Purkinje cell (primary cell): Measurements from ENCODE around the gene AP1M2. TPM values are rescaled to one million over a fixed set of nuclear protein-coding genes. Genes with fewer than 3 reads are reported as not detected.

Source experiments
- polyA plus RNA-seq: library from polyadenylated mRNA; unstranded; fragments of >200 nt; fragmentation: Nextera tagmentation; gene quantifications from 2 replicates; pipeline ENCODE4 v1.2.1, GENCODE V29; 2014

Gene AP1M2
- 2.5 TPM in 1 of 2 replicates, not detected in the other for polyA plus RNA-seq

DNA sequence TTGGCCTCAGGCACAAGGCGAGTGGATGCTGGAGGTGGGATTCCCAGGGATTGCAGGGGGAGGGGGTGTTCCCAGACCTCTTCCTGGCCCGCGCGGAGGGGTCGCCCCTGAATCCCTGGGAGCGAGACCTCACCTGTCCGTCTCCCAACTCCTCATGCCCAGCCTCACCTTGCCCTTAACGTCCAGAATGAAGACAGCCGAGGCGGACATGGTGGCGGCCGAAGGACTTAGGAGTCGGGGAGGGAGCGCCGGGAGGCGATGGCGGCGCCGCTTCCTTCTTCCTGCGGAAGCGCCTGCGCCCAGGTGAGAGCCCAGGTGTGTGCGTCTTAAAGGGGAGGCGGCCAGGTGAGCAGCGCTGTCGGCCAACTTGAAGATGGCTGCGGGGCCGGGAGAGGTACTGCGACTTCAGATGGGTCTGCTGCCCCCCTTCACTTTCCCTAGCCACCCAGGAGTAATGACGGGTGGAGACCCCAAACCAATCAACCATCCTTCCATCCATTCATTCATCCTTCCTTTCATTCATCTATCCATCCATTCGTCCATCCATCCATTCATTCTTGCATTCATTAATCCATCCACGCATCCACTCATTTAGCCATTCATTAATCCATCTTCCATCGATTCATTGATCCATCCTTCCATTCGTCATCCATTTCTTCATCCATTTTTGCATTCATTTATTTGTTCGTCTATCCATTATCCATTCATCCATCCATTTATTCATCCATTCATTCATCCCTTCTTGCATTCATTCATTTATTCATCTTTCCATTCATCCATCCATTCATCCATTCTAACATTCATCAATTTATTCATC lies at the start of gene AP1M2:
Gene AP1M2, minus strand, starts transcription at position 291 of the 817 bp plus-strand sequence. Its CDS starts 81 bp downstream, at position 210.

GRCh38 chr19:10625003-10625761 lies 38.1 kb upstream of the AP1M2 start, which contains the start of gene SLC44A2:
TSS of gene SLC44A2 (plus strand) at chr19:10625553. CDS start at chr19:10625634, 81 bp downstream.

DNA sequence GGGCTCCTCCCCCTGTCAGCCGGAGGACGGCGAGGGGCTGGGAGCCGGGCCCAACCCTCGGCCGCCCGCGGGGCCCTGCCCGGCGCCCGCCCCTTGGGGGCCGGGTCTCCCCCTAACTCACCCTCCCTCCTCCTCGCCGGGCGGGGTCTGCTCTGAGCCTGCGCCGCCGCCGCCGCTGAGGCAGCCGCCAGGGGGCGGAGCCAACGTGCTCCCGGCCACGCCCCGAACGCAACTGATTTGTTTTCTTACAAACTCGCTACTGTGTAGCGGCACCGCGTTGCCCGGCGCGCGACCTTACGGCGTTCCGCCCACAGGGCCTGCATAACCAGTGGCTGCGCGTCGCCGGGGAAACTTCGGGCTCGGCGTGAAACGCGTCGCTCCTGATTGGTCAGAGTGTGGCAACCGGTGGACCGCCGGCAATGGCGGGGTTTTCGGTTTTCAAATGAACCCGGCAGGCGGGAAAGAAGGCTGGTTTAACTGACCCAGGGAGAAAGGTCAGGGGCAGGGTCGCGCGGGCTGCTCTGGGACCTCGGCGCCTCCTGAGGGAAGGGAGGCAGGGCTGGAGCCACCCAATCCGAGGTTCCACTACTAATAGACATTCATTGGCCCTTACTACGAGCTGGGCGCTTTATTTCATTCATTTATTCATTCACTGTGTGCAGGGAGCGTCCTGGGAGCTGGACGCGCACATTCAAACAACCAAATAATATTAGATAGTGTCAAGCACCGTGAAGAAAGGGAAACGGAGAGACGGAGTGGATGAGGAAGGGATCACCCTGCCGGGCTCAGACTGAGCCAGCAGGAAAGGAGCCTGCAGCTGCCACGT lies 18.1 kb downstream of the AP1M2 start, which contains the start of gene CDKN2D:
Gene CDKN2D, minus strand, starts transcription at position 154 of the 826 bp plus-strand sequence. CDS start 326 bp downstream, outside the sequence.

GRCh38 chr19:10565567-10566407 lies 21.3 kb downstream of the AP1M2 start, which contains the start of gene KRI1:
TSS of gene KRI1 (minus strand) at chr19:10566010. CDS start at chr19:10565999, 11 bp downstream.

GRCh38 chr19:10543420-10544241 lies 43.5 kb downstream of the AP1M2 start, which contains the start of gene ATG4D:
TSS of gene ATG4D (plus strand) at chr19:10543904. CDS start at chr19:10544091, 187 bp downstream.

Other genes with a start within 250 kb of the AP1M2 start
- 2.8 TPM in 1 of 2 replicates, not detected in the other for gene ICAM3, start 247.7 kb downstream of the AP1M2 start, polyA plus RNA-seq
- gene TYK2, start 206.7 kb downstream of the AP1M2 start, polyA plus RNA-seq: 8.2 and 13.2 TPM in 2 replicates
- gene CDC37, start 183.8 kb downstream of the AP1M2 start, polyA plus RNA-seq: 16.1 and 22.6 TPM in 2 replicates
- 0.63 and 2.5 TPM in 2 replicates for gene PDE4A, start 166.8 kb downstream of the AP1M2 start, polyA plus RNA-seq
- 11.3 and 23.4 TPM in 2 replicates for gene KEAP1, start 84.0 kb downstream of the AP1M2 start, polyA plus RNA-seq
- gene S1PR5, start 69.9 kb downstream of the AP1M2 start, polyA plus RNA-seq: 0.32 TPM in 1 of 2 replicates, not detected in the other
- 5.6 TPM in 1 of 2 replicates, not detected in the other for gene ATG4D, start 43.4 kb downstream of the AP1M2 start, polyA plus RNA-seq
- gene KRI1, start 21.3 kb downstream of the AP1M2 start, polyA plus RNA-seq: 2.4 and 5.3 TPM in 2 replicates
- gene CDKN2D, start 18.3 kb downstream of the AP1M2 start, polyA plus RNA-seq: 17.1 and 34.4 TPM in 2 replicates
- gene SLC44A2, start 38.2 kb upstream of the AP1M2 start, polyA plus RNA-seq: 7.4 and 12.4 TPM in 2 replicates
- gene ILF3, start 67.0 kb upstream of the AP1M2 start, polyA plus RNA-seq: 29.6 and 33.0 TPM in 2 replicates
- 2.2 and 3.9 TPM in 2 replicates for gene QTRT1, start 114.1 kb upstream of the AP1M2 start, polyA plus RNA-seq
- gene DNM2, start 130.8 kb upstream of the AP1M2 start, polyA plus RNA-seq: 0.52 and 0.94 TPM in 2 replicates
- 1.1 and 4.8 TPM in 2 replicates for gene TMED1, start 248.9 kb upstream of the AP1M2 start, polyA plus RNA-seq